Adipocyte (in vitro differentiated cells): Measurements from ENCODE around the gene TMEM270.
A peak's percentile ranks its signal among the peaks of the same experiment; 100 is the strongest.
"Not testable (repeated sequence)": the region's sequence is repeated elsewhere in the genome, so short reads cannot be mapped to it uniquely, and the experiment has no call there.

ENCODE experiments used
- DNase-seq: peaks from one replicate; pipeline ENCODE4 v3.0.0-alpha.2; 2015; ENCODE audit warnings: low read depth
- H3K27me3 ChIP-seq: replicated peaks from 2 replicates; pipeline ENCODE4 v1.7.0; 2013; ENCODE audit warnings: mild to moderate bottlenecking, low read length, moderate library complexity; ENCODE audit not compliant: control insufficient read depth, insufficient read depth
- H3K36me3 ChIP-seq: 2 replicates; pipeline ENCODE4 v1.7.0; 2013; ENCODE audit warnings: low read length, mild to moderate bottlenecking, moderate library complexity; ENCODE audit not compliant: control insufficient read depth, insufficient read depth, severe bottlenecking
- H3K4me1 ChIP-seq: 2 replicates; pipeline ENCODE4 v1.7.0; 2013; ENCODE audit warnings: mild to moderate bottlenecking, low read length, moderate library complexity; ENCODE audit not compliant: control insufficient read depth, insufficient read depth
- H3K4me3 ChIP-seq: 2 replicates; pipeline ENCODE4 v1.7.0; 2013; ENCODE audit warnings: mild to moderate bottlenecking, low read length, moderate library complexity
- H3K9ac ChIP-seq: 2 replicates; pipeline ENCODE4 v1.7.0; 2013; ENCODE audit warnings: mild to moderate bottlenecking, low read length, moderate library complexity
- H3K9me3 ChIP-seq: 2 replicates; pipeline ENCODE4 v1.7.0; 2013; ENCODE audit warnings: mild to moderate bottlenecking, low read length, moderate library complexity; ENCODE audit not compliant: control insufficient read depth

Gene TMEM270

DNA sequence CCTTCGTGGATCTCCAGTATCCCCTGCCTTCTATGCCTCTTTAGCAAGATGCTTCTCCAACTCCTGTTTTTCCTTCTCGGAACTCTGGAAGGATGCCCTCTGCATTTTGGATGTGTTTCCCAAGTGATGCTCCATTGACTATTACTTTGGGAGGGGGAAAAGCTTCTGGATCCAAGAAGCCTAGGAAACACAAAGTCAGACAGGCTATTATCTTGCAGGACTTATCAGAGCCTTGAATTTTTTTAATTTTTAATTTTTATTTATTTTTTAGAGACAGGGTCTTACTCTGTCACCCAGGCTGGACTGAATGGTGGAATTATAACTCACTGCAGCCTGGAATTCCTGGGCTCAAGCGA is 21.1 kb downstream of the TMEM270 start:
- Histone ChIP-seq H3K9ac (no peak overlapping the region), H3K27me3 (no peaks in the 10 kb centered on the region), H3K9me3 (no peaks in the 10 kb centered on the region), H3K36me3 (no peaks in the 10 kb centered on the region), H3K4me1 (peaks cover 39% of the 10 kb centered on the region), H3K4me3 (no peak overlapping the region)
- no peak for DNase-seq

- not testable (repeated sequence) for H3K4me3 ChIP-seq, H3K9ac ChIP-seq, H3K9me3 ChIP-seq, H3K27me3 ChIP-seq, DNase-seq, H3K36me3 ChIP-seq
- peaks cover 31% of the 10 kb centered on the region for H3K4me1 ChIP-seq
Measured at GRCh38 chr7:73884867-73885422, 24.0 kb downstream of the TMEM270 start.

GRCh38 chr7:73885433-73885974 is 24.5 kb downstream of the TMEM270 start:
- Histone ChIP-seq H3K36me3 (no peaks in the 10 kb centered on the region), H3K9me3 (no peaks in the 10 kb centered on the region), H3K9ac (no peak overlapping the region), H3K4me1 (peaks cover 26% of the 10 kb centered on the region), H3K27me3 (no peaks in the 10 kb centered on the region), H3K4me3 (no peak overlapping the region)
- no peak for DNase-seq

DNA sequence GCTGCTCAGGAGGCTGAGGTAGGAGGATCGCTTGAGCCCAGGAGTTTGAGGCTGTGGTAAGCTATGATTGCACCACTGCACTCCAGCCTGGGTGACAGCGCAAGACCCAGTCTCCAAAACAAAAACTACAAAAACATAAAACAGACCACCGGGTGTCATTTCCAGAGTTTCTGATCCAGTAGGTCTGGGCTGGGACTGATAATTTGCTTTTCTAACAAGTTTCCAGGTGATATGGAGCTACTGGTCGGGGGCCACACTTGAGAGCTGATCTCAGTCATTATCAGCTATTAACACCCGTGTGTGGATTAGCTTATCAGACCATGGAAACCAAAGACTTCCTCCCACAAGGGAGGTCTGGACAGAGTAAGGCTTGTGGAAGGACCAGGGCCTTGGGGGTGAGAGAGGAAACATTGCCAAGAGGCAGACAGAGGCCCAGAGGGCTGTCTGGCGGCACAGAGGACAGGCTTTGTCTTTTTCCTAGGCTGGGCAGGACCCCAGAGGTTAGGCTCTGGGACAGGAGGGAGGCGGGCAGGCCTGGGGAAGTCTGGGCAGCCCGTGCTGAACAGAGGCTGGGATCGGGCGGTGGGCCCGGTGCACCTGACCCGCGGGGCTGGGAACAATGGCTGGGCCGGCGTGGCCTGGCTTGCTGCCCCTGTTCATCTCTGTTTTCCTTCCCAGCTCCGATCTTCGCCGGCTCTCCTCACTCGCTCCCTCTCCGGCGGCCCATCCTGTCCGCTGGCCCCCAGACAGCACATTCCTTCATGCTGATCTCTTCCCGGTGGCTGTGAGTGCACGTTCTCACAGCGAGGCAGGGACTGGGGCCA is 25.2 kb downstream of the TMEM270 start:
- H3K27me3 ChIP-seq = no peaks in the 10 kb centered on the region
- H3K4me3 ChIP-seq = no peak overlapping the region
- H3K9me3 ChIP-seq = no peaks in the 10 kb centered on the region
- no peaks in the 10 kb centered on the region for H3K36me3 ChIP-seq
- H3K4me1 ChIP-seq = peaks cover 20% of the 10 kb centered on the region
- DNase-seq = peak; percentile 67
- H3K9ac ChIP-seq = peak overlapping the region; percentile 62

GRCh38 chr7:73887762-73888161 is 26.8 kb downstream of the TMEM270 start:
- no peaks in the 10 kb centered on the region for H3K36me3 ChIP-seq
- no peak for DNase-seq

DNA sequence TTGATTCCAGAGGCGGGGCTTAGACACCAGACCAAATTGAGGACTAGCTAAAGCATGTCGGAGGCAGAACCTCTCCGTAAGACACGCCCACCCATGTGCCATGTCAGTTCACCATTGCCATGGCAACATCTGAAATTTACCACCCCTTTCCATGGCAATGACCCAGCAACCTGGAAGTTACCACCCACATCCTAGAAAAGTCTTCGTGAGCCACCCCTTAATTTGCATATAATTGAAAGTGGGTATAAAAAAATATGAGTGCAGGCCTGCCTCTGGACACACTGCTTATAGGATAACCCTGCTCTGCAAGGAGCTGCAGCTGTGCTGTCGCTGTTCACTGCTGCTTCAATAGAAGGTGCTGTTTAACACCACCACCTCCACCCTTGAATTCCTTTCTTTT is 28.0 kb downstream of the TMEM270 start:
- DNase-seq = no peak
- Histone ChIP-seq H3K9me3 (no peaks in the 10 kb centered on the region), H3K4me1 (peaks cover 31% of the 10 kb centered on the region), H3K27me3 (no peaks in the 10 kb centered on the region), H3K9ac (no peak overlapping the region), H3K4me3 (no peak overlapping the region), H3K36me3 (no peaks in the 10 kb centered on the region)

More at GRCh38 chr7:73887762-73888161, 26.8 kb downstream of the TMEM270 start:
- Histone ChIP-seq H3K4me1 (peaks cover 19% of the 10 kb centered on the region), H3K27me3 (no peaks in the 10 kb centered on the region), H3K9me3 (no peaks in the 10 kb centered on the region), H3K9ac (no peak overlapping the region), H3K4me3 (no peak overlapping the region)

DNA sequence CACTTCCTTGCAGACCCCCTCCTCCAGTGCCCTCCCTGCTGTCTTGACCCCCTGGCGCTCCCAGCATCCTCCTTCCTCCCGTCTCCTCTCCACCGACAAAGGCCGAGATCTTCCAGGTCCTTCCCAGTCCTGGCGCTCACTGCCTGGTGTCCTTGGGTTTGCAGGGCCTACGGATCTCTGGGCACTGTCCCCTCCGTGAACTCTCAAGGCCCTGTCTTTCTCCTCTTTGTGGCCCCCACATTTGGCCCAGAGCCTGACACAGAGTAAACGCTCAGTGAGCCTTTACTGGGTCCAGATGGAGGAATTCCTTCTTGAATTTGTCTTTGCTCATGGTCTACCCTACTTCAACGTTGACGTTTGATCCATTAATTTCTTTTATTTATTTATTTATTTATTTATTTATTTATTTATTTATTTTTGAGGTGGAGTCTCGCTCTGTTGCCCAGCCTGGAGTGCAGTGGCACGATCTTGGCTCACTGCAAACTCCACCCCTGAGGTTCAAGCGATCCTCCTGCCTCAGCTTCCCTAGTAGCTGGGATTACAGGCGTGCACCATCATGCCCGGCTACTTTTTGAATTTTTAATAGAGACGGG is 29.7 kb downstream of the TMEM270 start:
- H3K4me3 ChIP-seq = no peak overlapping the region
- peaks cover 44% of the 10 kb centered on the region for H3K4me1 ChIP-seq
- no peak for DNase-seq
- no peaks in the 10 kb centered on the region for H3K36me3 ChIP-seq
- H3K27me3 ChIP-seq = no peaks in the 10 kb centered on the region
- no peaks in the 10 kb centered on the region for H3K9me3 ChIP-seq
- H3K9ac ChIP-seq = no peak overlapping the region

- Histone ChIP-seq H3K4me1 (peaks cover 46% of the 10 kb centered on the region), H3K36me3 (no peaks in the 10 kb centered on the region), H3K9me3 (no peaks in the 10 kb centered on the region), H3K4me3 (no peak overlapping the region), H3K27me3 (no peaks in the 10 kb centered on the region), H3K9ac (no peak overlapping the region)
- DNase-seq = no peak
Measured at GRCh38 chr7:73891178-73891885, 30.4 kb downstream of the TMEM270 start.

DNA sequence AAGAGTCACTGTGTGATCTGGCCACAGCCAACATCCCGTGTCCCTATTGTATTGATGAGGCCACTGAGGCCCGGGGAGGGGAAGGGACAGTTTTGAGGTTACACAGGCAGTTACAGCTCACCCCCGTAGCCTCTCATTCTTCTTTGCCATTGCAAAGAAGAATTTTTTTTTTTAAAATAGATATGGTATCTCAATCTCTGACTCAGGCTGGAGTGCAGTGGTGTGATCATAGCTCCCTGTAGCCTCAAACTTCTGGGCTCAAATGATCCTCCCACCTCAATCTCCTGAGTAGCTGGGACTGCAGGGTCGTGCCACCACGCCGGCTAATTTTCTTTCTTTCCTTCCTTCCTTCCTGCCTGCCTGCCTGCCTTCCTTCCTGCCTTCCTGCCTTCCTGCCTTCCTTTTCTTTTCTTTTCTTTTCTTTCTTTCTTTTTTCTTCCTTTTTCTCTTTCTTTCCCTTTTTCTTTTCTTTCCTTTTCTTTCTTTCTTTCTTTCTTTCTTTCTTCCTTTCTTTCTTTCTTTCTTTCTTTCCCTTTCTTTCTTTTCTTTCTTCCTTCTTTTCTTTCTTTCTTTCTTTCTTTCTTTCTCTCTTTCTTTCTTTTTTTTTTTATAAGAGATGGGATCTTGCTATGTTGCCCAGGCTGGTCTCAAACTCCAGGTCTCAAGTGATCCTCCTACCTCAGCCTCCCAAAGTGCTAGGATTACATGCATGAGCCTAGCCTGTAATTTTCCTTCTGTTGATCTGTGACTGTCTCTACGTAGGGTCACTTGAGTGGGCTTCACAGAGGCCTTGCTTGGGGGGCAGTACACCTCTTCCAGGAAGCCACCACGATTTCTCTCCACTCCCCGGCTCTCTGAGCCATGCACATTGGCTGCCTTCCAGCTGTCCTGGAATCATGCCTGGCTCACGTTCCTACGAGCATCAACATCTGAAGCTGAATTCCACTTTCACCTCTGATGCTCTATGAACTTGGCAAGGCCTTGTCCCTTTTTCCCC is 31.3 kb downstream of the TMEM270 start:
- no peaks in the 10 kb centered on the region for H3K36me3 ChIP-seq
- no peaks in the 10 kb centered on the region for H3K9me3 ChIP-seq
- DNase-seq = peak; percentile 64
- H3K4me1 ChIP-seq = peaks cover 47% of the 10 kb centered on the region
- H3K27me3 ChIP-seq = no peaks in the 10 kb centered on the region
- no peak overlapping the region for H3K4me3 ChIP-seq
- no peak overlapping the region for H3K9ac ChIP-seq

DNA sequence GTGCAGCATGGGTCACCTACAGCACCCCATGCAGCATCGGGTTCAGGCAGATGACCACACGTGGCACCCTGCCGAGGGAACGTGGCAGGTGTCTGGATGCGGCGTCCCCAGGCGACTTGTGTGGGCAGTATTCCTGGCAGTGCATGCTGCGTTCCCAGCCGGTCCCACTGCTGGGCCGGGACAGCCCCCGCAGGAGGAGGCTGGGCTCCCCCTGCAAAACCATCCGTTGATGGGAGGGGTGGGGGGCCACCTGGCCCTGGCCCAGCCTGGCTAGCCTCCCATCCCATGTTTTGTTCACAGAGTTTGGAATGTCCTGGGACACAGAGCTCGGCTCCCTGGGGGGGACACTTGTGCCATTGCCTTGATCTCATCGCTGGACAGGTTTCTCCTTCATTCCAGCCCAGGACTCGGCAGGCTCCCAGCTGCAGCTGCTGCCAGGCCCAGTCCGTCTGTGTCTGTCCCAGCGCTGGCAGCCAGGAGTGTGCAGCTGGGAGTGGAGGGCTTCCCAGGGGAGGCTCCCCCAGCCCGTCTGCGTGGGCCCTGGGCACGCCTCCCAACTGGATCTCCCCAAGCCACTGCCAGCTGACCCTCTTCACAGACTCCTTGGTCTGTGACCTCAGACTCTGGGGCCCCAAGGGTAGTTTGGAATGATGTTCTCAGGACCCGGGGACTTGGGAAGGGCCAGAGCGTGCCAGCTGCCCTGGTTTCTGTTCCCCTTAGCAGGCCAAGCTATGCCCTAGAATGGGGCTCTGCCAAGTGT is 32.6 kb downstream of the TMEM270 start:
- Histone ChIP-seq H3K27me3 (no peaks in the 10 kb centered on the region), H3K4me3 (no peak overlapping the region), H3K4me1 (peaks cover 52% of the 10 kb centered on the region), H3K9me3 (no peaks in the 10 kb centered on the region), H3K36me3 (no peaks in the 10 kb centered on the region), H3K9ac (peak overlapping the region; percentile 75)
- DNase-seq = no peak
